ENCODE data around the gene LOXL4. TPM values are rescaled to one million over a fixed set of nuclear protein-coding genes. Genes with fewer than 3 reads are reported as not detected.

Gene LOXL4
- total RNA-seq, 1 experiment from 2014 or later, result 0.13 TPM

DNA sequence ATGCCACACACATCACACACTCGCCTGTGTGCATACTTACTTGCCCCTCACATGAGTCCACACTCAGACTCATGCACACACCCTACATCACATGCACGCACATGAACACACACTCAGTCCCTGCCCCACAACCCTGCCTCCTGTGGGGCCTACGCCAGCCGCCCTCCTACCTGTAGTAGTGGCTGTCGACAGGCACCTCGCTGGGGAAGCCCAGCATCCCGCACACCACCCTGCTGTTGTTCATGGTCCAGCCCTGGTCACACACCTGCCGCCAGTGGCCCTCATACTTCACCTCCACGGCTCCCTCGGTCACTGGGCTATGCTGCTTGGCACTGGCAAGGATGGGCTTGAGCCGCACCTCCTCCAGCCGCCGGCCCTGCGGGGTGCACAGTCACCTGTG, 7.2 kb downstream of the LOXL4 start:
- H3K23ac ChIP-seq (ENCODE audit: insufficient read length, low read depth, low read length), result no peak overlapping the region
- H3K27me3 ChIP-seq (ENCODE audit: insufficient read depth, low read length), result no peaks in the 10 kb centered on the region
- H3K27ac Mint-ChIP-seq, result no peak overlapping the region; a peak in 1 of 7 replicates
- no peak overlapping the region for H4K8ac ChIP-seq (replicated peaks; ENCODE audit: insufficient read length, low read depth, low read length)
- no peaks in the 10 kb centered on the region for H3K23me2 ChIP-seq (ENCODE audit: insufficient read length, low read depth, low read length, poor library complexity, severe bottlenecking)
- no peaks in the 10 kb centered on the region for H3K4me1 ChIP-seq (ENCODE audit: insufficient read depth, low read length)
- H3K56ac ChIP-seq (ENCODE audit: insufficient read length, low read depth, low read length), result no peak overlapping the region
- TF ChIP-seq, protein P1, sequence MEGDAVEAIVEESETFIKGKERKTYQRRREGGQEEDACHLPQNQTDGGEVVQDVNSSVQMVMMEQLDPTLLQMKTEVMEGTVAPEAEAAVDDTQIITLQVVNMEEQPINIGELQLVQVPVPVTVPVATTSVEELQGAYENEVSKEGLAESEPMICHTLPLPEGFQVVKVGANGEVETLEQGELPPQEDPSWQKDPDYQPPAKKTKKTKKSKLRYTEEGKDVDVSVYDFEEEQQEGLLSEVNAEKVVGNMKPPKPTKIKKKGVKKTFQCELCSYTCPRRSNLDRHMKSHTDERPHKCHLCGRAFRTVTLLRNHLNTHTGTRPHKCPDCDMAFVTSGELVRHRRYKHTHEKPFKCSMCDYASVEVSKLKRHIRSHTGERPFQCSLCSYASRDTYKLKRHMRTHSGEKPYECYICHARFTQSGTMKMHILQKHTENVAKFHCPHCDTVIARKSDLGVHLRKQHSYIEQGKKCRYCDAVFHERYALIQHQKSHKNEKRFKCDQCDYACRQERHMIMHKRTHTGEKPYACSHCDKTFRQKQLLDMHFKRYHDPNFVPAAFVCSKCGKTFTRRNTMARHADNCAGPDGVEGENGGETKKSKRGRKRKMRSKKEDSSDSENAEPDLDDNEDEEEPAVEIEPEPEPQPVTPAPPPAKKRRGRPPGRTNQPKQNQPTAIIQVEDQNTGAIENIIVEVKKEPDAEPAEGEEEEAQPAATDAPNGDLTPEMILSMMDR (conservative IDR thresholded peaks at IDR 0.05), result no peak
- no peak overlapping the region for H2BK12ac ChIP-seq (ENCODE audit: insufficient read length, low read depth, low read length)
- no peak overlapping the region for H2AK5ac ChIP-seq (ENCODE audit: insufficient read length, low read length)
- no peak for DNase-seq
- H3K79me2 ChIP-seq (ENCODE audit: insufficient read depth, low read length), result no peaks in the 10 kb centered on the region
- H3K27me3 Mint-ChIP-seq (ENCODE audit: low read depth), result peaks cover 2% of the 10 kb centered on the region; the same call in 1 of the 2 replicates
- no peak overlapping the region for H4K5ac ChIP-seq (ENCODE audit: insufficient read length, low read depth, low read length)
- no peak overlapping the region for H3K4ac ChIP-seq (ENCODE audit: low read depth, low read length)
- WGBS (ENCODE audit: extremely low coverage, insufficient read length, low lambda C conversion rate), result no CpG with 5 or more reads among the region's 14 CpGs
- peaks cover 1% of the 10 kb centered on the region in 2 experiments; a peak in 3 of 4 replicates for H3K4me1 Mint-ChIP-seq
- H3K14ac ChIP-seq (ENCODE audit: insufficient read depth, low read length), result no peak overlapping the region; the same call in 1 of the 2 replicates
- no peak overlapping the region for H2BK120ac ChIP-seq (ENCODE audit: low read depth, low read length, poor library complexity, severe bottlenecking)
- no peak overlapping the region for H3K4me3 Mint-ChIP-seq
- no peak overlapping the region for H3K18ac ChIP-seq (ENCODE audit: insufficient read length, low read depth, low read length)
- peaks cover 0 to 4% (median 0%) of the 10 kb centered on the region in 3 experiments; a peak in 1 of 7 replicates for H3K36me3 Mint-ChIP-seq (ENCODE audit: insufficient read depth in 1 of 3, low read depth in 3 of 3)
- no peak overlapping the region for H3K9ac ChIP-seq (ENCODE audit: extremely low read depth, insufficient read length, low read length)
- H3K9me3 Mint-ChIP-seq, result no peaks in the 10 kb centered on the region
- no peak overlapping the region for H3K27ac ChIP-seq (ENCODE audit: insufficient read length, low read depth, low read length)
- no peaks in the 10 kb centered on the region for H3K9me3 ChIP-seq (ENCODE audit: control insufficient read depth, low read depth, low read length)
- H2BK15ac ChIP-seq (ENCODE audit: low read depth, low read length), result no peak overlapping the region
- no peak overlapping the region for H2BK20ac ChIP-seq (ENCODE audit: low read depth, low read length, poor library complexity, severe bottlenecking)
- no peaks in the 10 kb centered on the region for H3K79me1 ChIP-seq (ENCODE audit: insufficient read depth, low read depth, low read length, poor library complexity, severe bottlenecking)
- no peak overlapping the region for H2AFZ ChIP-seq (ENCODE audit: low read length)
- no peak overlapping the region for H2BK5ac ChIP-seq (ENCODE audit: insufficient read length, low read length)
- no peaks in the 10 kb centered on the region for H4K20me1 ChIP-seq (ENCODE audit: control insufficient read depth, insufficient read depth, insufficient read length)
- no peak overlapping the region for H3K4me2 ChIP-seq (ENCODE audit: insufficient read depth, insufficient read length, low read length)
- H4K91ac ChIP-seq (ENCODE audit: insufficient read length, low read depth, low read length), result no peak overlapping the region
- H3T11ph ChIP-seq (ENCODE audit: low read length), result no peak overlapping the region

Measured in H9 (cell line).